Endothelial cell of umbilical vein (primary cell): Measurements from ENCODE around the gene MIEN1. TPM values are rescaled to one million over a fixed set of nuclear protein-coding genes. Genes with fewer than 3 reads are reported as not detected.

Experiments used
- BruUV-seq: library from RNA; stranded (reverse); fragments of 400-500 nt; replicated peaks from 2 replicates; lab custom pipeline; 2021; lab: Mats Ljungman, UMichigan
- CTCF ChIA-PET: fragments of 300-600, 350-600 bp; sonication (Branson Sonifier 250); formaldehyde crosslinking; loops from one replicate; lab custom pipeline; 2021; ENCODE audit warnings: antibody characterized with exemption, inconsistent platforms; lab: Charles Lee
- POLR2A ChIA-PET: fragments of 300-600, 350-600 bp; sonication (Branson Sonifier 250); formaldehyde crosslinking; loops from one replicate; lab custom pipeline; 2021; ENCODE audit warnings: antibody characterized with exemption, inconsistent platforms; lab: Charles Lee
- DNase-seq: peaks from one replicate; pipeline ENCODE4 v3.0.0-alpha.2; 2011; ENCODE audit warnings: low read depth, low spot score
- FAIRE-seq: peaks from 2 replicates; lab custom pipeline; 2011; peaks lifted over from hg19 to GRCh38; lab: Jason Lieb, UNC
- H2AFZ ChIP-seq: 2 replicates; pipeline ENCODE4 v1.6.0; 2012; ENCODE audit warnings: low read depth, low read length, control low read depth, inconsistent platforms
- H3K27ac ChIP-seq: 2 replicates; pipeline ENCODE4 v1.5.1; 2011; ENCODE audit warnings: low read depth, mild to moderate bottlenecking, control low read depth, low read length, moderate library complexity; ENCODE audit not compliant: insufficient read depth
- H3K27me3 ChIP-seq, 2 experiments: 2 replicates each; pipeline versions ENCODE4 v1.6.0 to v1.6.1; 2011; ENCODE audit warnings: low read length in 2 of 2, mixed read lengths in 1 of 2; ENCODE audit not compliant: control insufficient read depth in 2 of 2, insufficient read depth in 2 of 2
- H3K36me3 ChIP-seq, 2 experiments: 2 replicates in 1 of 2; 3 replicates in 1 of 2; pipeline ENCODE4 v1.5.1; 2011; ENCODE audit warnings: low read length in 2 of 2, mild to moderate bottlenecking in 1 of 2, moderate library complexity in 1 of 2; ENCODE audit not compliant: control insufficient read depth in 2 of 2, insufficient read depth in 2 of 2; ENCODE audit errors: extremely low read depth in 1 of 2
- H3K4me1 ChIP-seq: 3 replicates; pipeline ENCODE4 v1.5.1; 2011; ENCODE audit warnings: mild to moderate bottlenecking, low read length; ENCODE audit not compliant: control insufficient read depth, insufficient read depth; ENCODE audit errors: extremely low read depth
- H3K4me2 ChIP-seq: 2 replicates; pipeline ENCODE4 v1.6.1; 2011; ENCODE audit warnings: low read length, control low read depth, mixed read lengths; ENCODE audit not compliant: insufficient read depth
- H3K4me3 ChIP-seq, 3 experiments: fragments of 200-600 bp in 1 of 3; sonication (generic), shearing (Covaris generic) in 1 of 3; replicated peaks in 1 of 3; 2 replicates each; pipeline ENCODE4 v1.5.1; 2011 to 2016; ENCODE audit warnings: control low read depth in 3 of 3, low read length in 3 of 3, mild to moderate bottlenecking in 2 of 3, inconsistent platforms in 1 of 3, low read depth in 1 of 3, moderate library complexity in 1 of 3; ENCODE audit not compliant: insufficient read depth in 1 of 3
- H3K79me2 ChIP-seq: 2 replicates; pipeline ENCODE4 v1.6.0; 2012; ENCODE audit warnings: low read length, inconsistent platforms; ENCODE audit not compliant: control insufficient read depth, insufficient read depth
- H3K9ac ChIP-seq: replicated peaks from 2 replicates; pipeline ENCODE3; 2011; ENCODE audit warnings: low read length, control low read depth; ENCODE audit not compliant: insufficient read depth; ENCODE audit errors: extremely low read depth
- H3K9me1 ChIP-seq: replicated peaks from 3 replicates; pipeline ENCODE4 v1.6.0; 2011; ENCODE audit warnings: mild to moderate bottlenecking, low read length; ENCODE audit not compliant: control insufficient read depth, insufficient read depth; ENCODE audit errors: extremely low read depth
- H3K9me3 ChIP-seq: replicated peaks from 2 replicates; pipeline ENCODE4 v1.5.1; 2012; ENCODE audit warnings: low read length, inconsistent platforms; ENCODE audit not compliant: control insufficient read depth, insufficient read depth
- H4K20me1 ChIP-seq: replicated peaks from 2 replicates; pipeline ENCODE3; 2011; ENCODE audit warnings: mild to moderate bottlenecking, low read length; ENCODE audit not compliant: control insufficient read depth, insufficient read depth; ENCODE audit errors: extremely low read depth
- EZH2 ChIP-seq: IDR thresholded peaks from 2 replicates; pipeline ENCODE4 v1.6.1; 2012; ENCODE audit warnings: borderline replicate concordance, low read depth, mild to moderate bottlenecking, moderate library complexity, low read length, inconsistent platforms; ENCODE audit not compliant: severe bottlenecking
- FOS ChIP-seq: IDR thresholded peaks from 2 replicates; pipeline ENCODE4 v1.6.1; 2011; ENCODE audit warnings: mild to moderate bottlenecking, low read length, moderate library complexity, borderline replicate concordance; ENCODE audit not compliant: insufficient read depth
- GATA2 ChIP-seq: IDR thresholded peaks from 2 replicates; pipeline ENCODE4 v1.7.0; 2011; ENCODE audit warnings: low read depth, mild to moderate bottlenecking, moderate library complexity, mixed read lengths, low read length; ENCODE audit not compliant: insufficient read length, insufficient read depth
- JUN ChIP-seq: IDR thresholded peaks from 2 replicates; pipeline ENCODE4 v1.6.1; 2011; ENCODE audit warnings: borderline replicate concordance, low read depth; ENCODE audit not compliant: insufficient read length, insufficient read depth
- MYC ChIP-seq: IDR thresholded peaks from one replicate; pipeline ENCODE4 v1.6.1; 2011; ENCODE audit warnings: mild to moderate bottlenecking, low read depth, low read length
- POLR2A ChIP-seq: IDR thresholded peaks from 2 replicates; pipeline ENCODE4 v1.6.1; 2012; ENCODE audit warnings: low read depth, mild to moderate bottlenecking, control low read depth, low read length
- POLR2AphosphoS5 ChIP-seq: IDR thresholded peaks from 2 replicates; pipeline ENCODE4 v1.6.1; 2012; ENCODE audit warnings: low read depth, mild to moderate bottlenecking, control low read depth, low read length, moderate library complexity; ENCODE audit not compliant: insufficient read depth
- dilution Hi-C: fragments of 300-500 bp; cut with MboI; formaldehyde crosslinking; loops from one replicate; pipeline ENCODE4 v1.15.0; 2019; ENCODE audit warnings: low sequenced_read_pairs; ENCODE audit not compliant: extremely low pct_ligation_motif_present
- intact Hi-C: fragments of 100-400 bp; cut with micrococcal nuclease; formaldehyde crosslinking; loops from one replicate; pipeline ENCODE4 v1.10.0; 2022
- polyA plus RNA-seq, 4 experiments: library from polyadenylated mRNA; depleted of rRNA in 3 of 4; stranded (reverse) in 3 of 4; unstranded in 1 of 4; fragments of >200 nt; gene quantifications; 2 replicates each; pipeline versions ENCODE4 v1.2.1 to v1.2.3, GENCODE V29; 2011 to 2012; ENCODE audit warnings: missing spikeins in 1 of 4
- total RNA-seq: library from RNA; stranded (reverse); gene quantifications from 2 replicates; pipeline ENCODE4 v1.2.3, GENCODE V29; 2021
- TF ChIP-seq, protein P1 (sequence below): IDR thresholded peaks from 2 replicates; pipeline ENCODE4 v1.6.1; 2011; ENCODE audit not compliant: insufficient read depth, insufficient read length
- TF ChIP-seq, protein P2 (sequence below), 2 donors: IDR thresholded peaks; 1 replicate in 1 of 2; 2 replicates in 1 of 2; pipeline ENCODE4 v1.5.1; 2011; ENCODE audit warnings: low read length in 2 of 2, mild to moderate bottlenecking in 2 of 2, moderate library complexity in 2 of 2, control low read depth in 1 of 2, inconsistent platforms in 1 of 2, low read depth in 1 of 2; ENCODE audit not compliant: insufficient read depth in 1 of 2; ENCODE audit errors: extremely low read depth in 1 of 2

MIEN1 gene
- total and polyA plus RNA-seq, 2 donors (not counting 3 experiments of a cell fraction or from before 2014, with no cell fraction given), result 42.4 to 74.5 TPM

DNA sequence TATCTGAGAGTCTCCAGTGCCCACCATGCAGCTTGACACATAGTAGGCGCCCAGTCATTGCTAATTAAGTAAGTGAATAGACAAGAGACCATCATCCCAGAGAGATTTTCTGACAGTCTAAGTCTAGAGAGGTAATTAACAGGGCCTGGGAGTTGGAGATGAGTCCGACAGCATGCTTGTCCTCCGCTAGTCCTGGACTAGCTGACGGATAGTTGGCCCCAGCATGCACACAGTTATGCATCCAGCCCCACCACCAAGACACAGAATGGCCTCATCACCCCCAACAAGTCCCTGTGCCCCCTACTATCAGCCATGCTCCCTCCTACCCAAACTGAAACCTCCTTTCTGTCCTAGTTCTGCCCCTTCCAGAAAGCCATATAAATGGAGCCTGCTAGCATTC is 17.4 kb upstream of the MIEN1 start:
- BruUV-seq, result no TSS peak
- Histone ChIP-seq H3K9me1 (no peaks in the 10 kb centered on the region), H2AFZ (no peak overlapping the region), H3K4me1 (peaks cover 4% of the 10 kb centered on the region), H3K27ac (no peak overlapping the region), H3K9me3 (no peaks in the 10 kb centered on the region), H3K9ac (no peak overlapping the region), H3K4me2 (no peak overlapping the region), H3K27me3 (peaks cover 0 to 6% of the 10 kb centered on the region in 2 experiments), H4K20me1 (no peaks in the 10 kb centered on the region), H3K4me3 (no peak overlapping the region), H3K36me3 (no peaks in the 10 kb centered on the region), H3K79me2 (no peaks in the 10 kb centered on the region)
- no peak for DNase-seq
- no peak for TF ChIP-seq EZH2
- TF ChIP-seq, protein P1, sequence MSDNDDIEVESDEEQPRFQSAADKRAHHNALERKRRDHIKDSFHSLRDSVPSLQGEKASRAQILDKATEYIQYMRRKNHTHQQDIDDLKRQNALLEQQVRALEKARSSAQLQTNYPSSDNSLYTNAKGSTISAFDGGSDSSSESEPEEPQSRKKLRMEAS, result no peak
- no peak for TF ChIP-seq JUN
- TF ChIP-seq POLR2A, result no peak
- TF ChIP-seq, protein P2, sequence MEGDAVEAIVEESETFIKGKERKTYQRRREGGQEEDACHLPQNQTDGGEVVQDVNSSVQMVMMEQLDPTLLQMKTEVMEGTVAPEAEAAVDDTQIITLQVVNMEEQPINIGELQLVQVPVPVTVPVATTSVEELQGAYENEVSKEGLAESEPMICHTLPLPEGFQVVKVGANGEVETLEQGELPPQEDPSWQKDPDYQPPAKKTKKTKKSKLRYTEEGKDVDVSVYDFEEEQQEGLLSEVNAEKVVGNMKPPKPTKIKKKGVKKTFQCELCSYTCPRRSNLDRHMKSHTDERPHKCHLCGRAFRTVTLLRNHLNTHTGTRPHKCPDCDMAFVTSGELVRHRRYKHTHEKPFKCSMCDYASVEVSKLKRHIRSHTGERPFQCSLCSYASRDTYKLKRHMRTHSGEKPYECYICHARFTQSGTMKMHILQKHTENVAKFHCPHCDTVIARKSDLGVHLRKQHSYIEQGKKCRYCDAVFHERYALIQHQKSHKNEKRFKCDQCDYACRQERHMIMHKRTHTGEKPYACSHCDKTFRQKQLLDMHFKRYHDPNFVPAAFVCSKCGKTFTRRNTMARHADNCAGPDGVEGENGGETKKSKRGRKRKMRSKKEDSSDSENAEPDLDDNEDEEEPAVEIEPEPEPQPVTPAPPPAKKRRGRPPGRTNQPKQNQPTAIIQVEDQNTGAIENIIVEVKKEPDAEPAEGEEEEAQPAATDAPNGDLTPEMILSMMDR (IDR thresholded peaks at IDR 0.05; ENCODE audit: extremely low read depth in 1 of 2, insufficient read depth in 1 of 2, low read depth in 1 of 2, low read length in 2 of 2), result no peak
- no peak for TF ChIP-seq FOS
- no peak for TF ChIP-seq POLR2AphosphoS5
- no peak for TF ChIP-seq MYC
- no peak for TF ChIP-seq GATA2
- POLR2A ChIA-PET, result no interaction called here
- intact Hi-C loops (no loop called here), dilution Hi-C loops (loop anchor here (10.0 kb wide), 1 partner anchor 113 kb away; the partner anchor contains the start of gene STARD3)
- FAIRE-seq, result no peak
- CTCF ChIA-PET, result interaction anchor here (1.1 to 1.7 kb wide), 4 partner anchors 15 to 126 kb away, joined by 3 to 4 read pairs (median 3); partner anchors contain the start of gene MIEN1
